Activated CD4-positive, alpha-beta memory T cell treated with anti-CD3 and anti-CD28 coated beads for 36 hours (primary cell): Measurements from ENCODE around the gene DFFA. TPM values are rescaled to one million over a fixed set of nuclear protein-coding genes. Genes with fewer than 3 reads are reported as not detected.
"Not testable (repeated sequence)": the region's sequence is repeated elsewhere in the genome, so short reads cannot be mapped to it uniquely, and the experiment has no call there.

Source experiments
- CTCF ChIA-PET: fragments of 350-600 bp; sonication (Branson Sonifier 250); formaldehyde crosslinking; loops from one replicate; lab custom pipeline; 2021; ENCODE audit warnings: antibody characterized with exemption, inconsistent platforms; lab: Charles Lee
- POLR2A ChIA-PET: fragments of 350-600 bp; sonication (Branson Sonifier 250); formaldehyde crosslinking; loops from one replicate; lab custom pipeline; 2021; ENCODE audit warnings: antibody characterized with exemption; lab: Charles Lee
- DNase-seq: peaks from one replicate; pipeline ENCODE4 v3.0.0-alpha.2; 2020
- H3K27ac Mint-ChIP-seq: one replicate; pipeline ENCODE4 v1.8.0; 2021; ENCODE audit warnings: mixed read lengths
- H3K27me3 Mint-ChIP-seq: one replicate; pipeline ENCODE4 v1.8.0; 2021; ENCODE audit warnings: mixed read lengths
- H3K36me3 Mint-ChIP-seq: one replicate; pipeline ENCODE4 v1.8.0; 2021; ENCODE audit warnings: mixed read lengths
- H3K4me1 Mint-ChIP-seq: one replicate; pipeline ENCODE4 v1.8.0; 2021; ENCODE audit warnings: low read depth, mixed read lengths
- H3K4me3 Mint-ChIP-seq: one replicate; pipeline ENCODE4 v1.8.0; 2021; ENCODE audit warnings: mild to moderate bottlenecking, mixed read lengths
- H3K9me3 Mint-ChIP-seq: one replicate; pipeline ENCODE4 v1.8.0; 2021; ENCODE audit warnings: mixed read lengths
- intact Hi-C: fragments of 100-400 bp; cut with micrococcal nuclease; formaldehyde crosslinking; loops from one replicate; pipeline ENCODE4 v1.15.1; 2023
- total RNA-seq, 2 experiments: library from RNA; stranded (reverse); gene quantifications; one replicate each; pipeline ENCODE4 v1.2.3, GENCODE V29; 2021

The DFFA gene
- total RNA-seq, 2 experiments from 2014 or later = 32.0 to 32.8 TPM

GRCh38 chr1:10437052-10437451, 35.3 kb downstream of the DFFA start:
- Mint-ChIP-seq H3K4me3 (no peak overlapping the region), H3K4me1 (peaks cover 3% of the 10 kb centered on the region), H3K27ac (no peak overlapping the region), H3K27me3 (no peaks in the 10 kb centered on the region), H3K9me3 (no peaks in the 10 kb centered on the region), H3K36me3 (no peaks in the 10 kb centered on the region)
- DNase-seq = no peak
- ChIA-PET POLR2A (no interaction called here), CTCF (no interaction called here)
- intact Hi-C loops = no loop called here

GRCh38 chr1:10434590-10434989, 37.7 kb downstream of the DFFA start:
- Mint-ChIP-seq H3K9me3 (no peaks in the 10 kb centered on the region), H3K27me3 (no peaks in the 10 kb centered on the region), H3K4me3 (no peak overlapping the region), H3K36me3 (no peaks in the 10 kb centered on the region), H3K4me1 (peaks cover 19% of the 10 kb centered on the region), H3K27ac (no peak overlapping the region)
- ChIA-PET POLR2A (no interaction called here), CTCF (no interaction called here)
- intact Hi-C loops = no loop called here
- DNase-seq = no peak

- no peak overlapping the region for H3K27ac Mint-ChIP-seq
- ChIA-PET CTCF (interaction anchor here (0.6 to 0.9 kb wide), 2 partner anchors 60 to 61 kb away, joined by 3 read pairs; no protein-coding TSS in a partner anchor), POLR2A (no interaction called here)
- peaks cover 19% of the 10 kb centered on the region for H3K4me1 Mint-ChIP-seq
- H3K4me3 Mint-ChIP-seq = no peak overlapping the region
- no peaks in the 10 kb centered on the region for H3K27me3 Mint-ChIP-seq
- no peaks in the 10 kb centered on the region for H3K9me3 Mint-ChIP-seq
- H3K36me3 Mint-ChIP-seq = no peaks in the 10 kb centered on the region
- DNase-seq = no peak
- intact Hi-C loops = no loop called here
Observed at GRCh38 chr1:10433790-10434189, 38.5 kb downstream of the DFFA start.

- H3K27me3 Mint-ChIP-seq = no peaks in the 10 kb centered on the region
Observed at GRCh38 chr1:10432910-10433700, 39.2 kb downstream of the DFFA start.

GRCh38 chr1:10431070-10431730, 41.1 kb downstream of the DFFA start:
- no peaks in the 10 kb centered on the region for H3K36me3 Mint-ChIP-seq
- POLR2A ChIA-PET = interaction anchor here (0.6 to 1.6 kb wide), 4 partner anchors 29 to 221 kb away, joined by 3 to 6 read pairs (median 4); partner anchors contain the start of gene KIF1B

More at GRCh38 chr1:10432910-10433700, 39.2 kb downstream of the DFFA start:
- no peaks in the 10 kb centered on the region for H3K36me3 Mint-ChIP-seq
- CTCF ChIA-PET = interaction anchor here (0.9 kb wide), 2 partner anchors 62 to 67 kb away, joined by 3 read pairs; no protein-coding TSS in a partner anchor
- intact Hi-C loops = no loop called here
- H3K4me3 Mint-ChIP-seq = no peak overlapping the region
- no peak for DNase-seq
- no peaks in the 10 kb centered on the region for H3K9me3 Mint-ChIP-seq
- no peak overlapping the region for H3K27ac Mint-ChIP-seq
- POLR2A ChIA-PET = no interaction called here
- H3K4me1 Mint-ChIP-seq = peaks cover 19% of the 10 kb centered on the region

GRCh38 chr1:10430216-10431069, 41.9 kb downstream of the DFFA start, which contains the start of gene CENPS:
Gene CENPS, plus strand, starts transcription at chr1:10430433. Its CDS starts 85 bp downstream, at chr1:10430518.
- Mint-ChIP-seq H3K27me3 (no peaks in the 10 kb centered on the region), H3K36me3 (no peaks in the 10 kb centered on the region), H3K4me1 (peaks cover 20% of the 10 kb centered on the region)

More at GRCh38 chr1:10431070-10431730, 41.1 kb downstream of the DFFA start:
- H3K27ac Mint-ChIP-seq = peak overlapping the region; percentile 72
- DNase-seq = peak; percentile 30
- H3K27me3 Mint-ChIP-seq = no peaks in the 10 kb centered on the region
- CTCF ChIA-PET = interaction anchor here (0.7 to 3.4 kb wide), 8 partner anchors 31 to 488 kb away, joined by 3 to 106 read pairs (median 6); partner anchors contain the start of genes LZIC and NMNAT1
- H3K9me3 Mint-ChIP-seq = no peaks in the 10 kb centered on the region
- peaks cover 20% of the 10 kb centered on the region for H3K4me1 Mint-ChIP-seq
- intact Hi-C loops = loop anchor here (2.0 kb wide), 1 partner anchor 398 kb away; the partner anchor contains the start of gene UBE4B
- peak overlapping the region; percentile 89 for H3K4me3 Mint-ChIP-seq

GRCh38 chr1:10429868-10430215, 42.5 kb downstream of the DFFA start:
- peak; percentile 70 for DNase-seq
- H3K4me3 Mint-ChIP-seq = peak overlapping the region; percentile 89
- POLR2A ChIA-PET = interaction anchor here (0.5 to 1.6 kb wide), 7 partner anchors 31 to 220 kb away, joined by 3 to 6 read pairs (median 3); partner anchors contain the start of genes KIF1B and PGD

More at GRCh38 chr1:10430216-10431069, 41.9 kb downstream of the DFFA start, which contains the start of gene CENPS:
- peak; percentile 87 for DNase-seq
- ChIA-PET POLR2A (interaction anchor here (0.5 to 1.6 kb wide), 9 partner anchors 30 to 221 kb away, joined by 3 to 6 read pairs (median 3); partner anchors contain the start of genes KIF1B and PGD), CTCF (interaction anchor here (0.5 to 3.4 kb wide), 23 partner anchors 10 to 1153 kb away, joined by 3 to 106 read pairs (median 3); partner anchors contain the start of genes KIF1B, LZIC, NMNAT1 and PGD)
- Mint-ChIP-seq H3K27ac (peak within 1 kb of the TSS; percentile 87), H3K4me3 (peak within 1 kb of the TSS; percentile 89), H3K9me3 (no peaks in the 10 kb centered on the region)
- intact Hi-C loops = loop anchor here (1.0 to 2.0 kb wide), 3 partner anchors 42 to 398 kb away; partner anchors contain the start of genes DFFA and UBE4B

GRCh38 chr1:10428984-10429383, 43.3 kb downstream of the DFFA start:
- peak overlapping the region; percentile 89 for H3K4me3 Mint-ChIP-seq

More at GRCh38 chr1:10429868-10430215, 42.5 kb downstream of the DFFA start:
- intact Hi-C loops = loop anchor here (1.0 to 2.0 kb wide), 6 partner anchors 42 to 555 kb away; partner anchors contain the start of genes DFFA, LZIC, NMNAT1 and UBE4B
- H3K9me3 Mint-ChIP-seq = no peaks in the 10 kb centered on the region
- no peaks in the 10 kb centered on the region for H3K36me3 Mint-ChIP-seq
- H3K27me3 Mint-ChIP-seq = no peaks in the 10 kb centered on the region
- peak overlapping the region; percentile 87 for H3K27ac Mint-ChIP-seq
- peaks cover 20% of the 10 kb centered on the region for H3K4me1 Mint-ChIP-seq
- CTCF ChIA-PET = interaction anchor here (0.8 to 3.4 kb wide), 16 partner anchors 9 to 648 kb away, joined by 3 to 106 read pairs (median 4); partner anchors contain the start of genes KIF1B, LZIC, NMNAT1 and PGD

GRCh38 chr1:10426535-10426848, 45.8 kb downstream of the DFFA start:
- intact Hi-C loops, H3K9me3 Mint-ChIP-seq, DNase-seq, H3K4me3 Mint-ChIP-seq, H3K27me3 Mint-ChIP-seq, H3K36me3 Mint-ChIP-seq, H3K27ac Mint-ChIP-seq, CTCF ChIA-PET, POLR2A ChIA-PET: not testable (repeated sequence)
- H3K4me1 Mint-ChIP-seq = peaks cover 13% of the 10 kb centered on the region

More at GRCh38 chr1:10428984-10429383, 43.3 kb downstream of the DFFA start:
- DNase-seq = no peak
- H3K27ac Mint-ChIP-seq = no peak overlapping the region
- intact Hi-C loops = loop anchor here (1.0 to 2.0 kb wide), 5 partner anchors 31 to 554 kb away; partner anchors contain the start of genes LZIC and NMNAT1
- ChIA-PET POLR2A (no interaction called here), CTCF (interaction anchor here (0.6 to 3.4 kb wide), 9 partner anchors 9 to 647 kb away, joined by 3 to 106 read pairs (median 4); partner anchors contain the start of gene KIF1B)
- no peaks in the 10 kb centered on the region for H3K36me3 Mint-ChIP-seq
- H3K9me3 Mint-ChIP-seq = no peaks in the 10 kb centered on the region
- peaks cover 20% of the 10 kb centered on the region for H3K4me1 Mint-ChIP-seq
- no peaks in the 10 kb centered on the region for H3K27me3 Mint-ChIP-seq

- H3K36me3 Mint-ChIP-seq, H3K4me1 Mint-ChIP-seq, H3K27ac Mint-ChIP-seq, intact Hi-C loops, POLR2A ChIA-PET, H3K9me3 Mint-ChIP-seq, H3K27me3 Mint-ChIP-seq, H3K4me3 Mint-ChIP-seq, DNase-seq: not testable (repeated sequence)
- CTCF ChIA-PET = interaction anchor here (0.9 kb wide), 1 partner anchor 9 kb away, joined by 4 read pairs; no protein-coding TSS in a partner anchor
Observed at GRCh38 chr1:10425826-10426534, 46.3 kb downstream of the DFFA start.
